HG03354 (cell line): Measurements from ENCODE around the gene ZNF827.

Experiments
- ATAC-seq: cut with Tn5 transposase; IDR thresholded peaks from one replicate; pipeline ENCODE4 v1.9.1; 2021; ENCODE audit warnings: mild to moderate bottlenecking; ENCODE audit not compliant: unreplicated experiment, poor library complexity, severe bottlenecking

Gene ZNF827

DNA sequence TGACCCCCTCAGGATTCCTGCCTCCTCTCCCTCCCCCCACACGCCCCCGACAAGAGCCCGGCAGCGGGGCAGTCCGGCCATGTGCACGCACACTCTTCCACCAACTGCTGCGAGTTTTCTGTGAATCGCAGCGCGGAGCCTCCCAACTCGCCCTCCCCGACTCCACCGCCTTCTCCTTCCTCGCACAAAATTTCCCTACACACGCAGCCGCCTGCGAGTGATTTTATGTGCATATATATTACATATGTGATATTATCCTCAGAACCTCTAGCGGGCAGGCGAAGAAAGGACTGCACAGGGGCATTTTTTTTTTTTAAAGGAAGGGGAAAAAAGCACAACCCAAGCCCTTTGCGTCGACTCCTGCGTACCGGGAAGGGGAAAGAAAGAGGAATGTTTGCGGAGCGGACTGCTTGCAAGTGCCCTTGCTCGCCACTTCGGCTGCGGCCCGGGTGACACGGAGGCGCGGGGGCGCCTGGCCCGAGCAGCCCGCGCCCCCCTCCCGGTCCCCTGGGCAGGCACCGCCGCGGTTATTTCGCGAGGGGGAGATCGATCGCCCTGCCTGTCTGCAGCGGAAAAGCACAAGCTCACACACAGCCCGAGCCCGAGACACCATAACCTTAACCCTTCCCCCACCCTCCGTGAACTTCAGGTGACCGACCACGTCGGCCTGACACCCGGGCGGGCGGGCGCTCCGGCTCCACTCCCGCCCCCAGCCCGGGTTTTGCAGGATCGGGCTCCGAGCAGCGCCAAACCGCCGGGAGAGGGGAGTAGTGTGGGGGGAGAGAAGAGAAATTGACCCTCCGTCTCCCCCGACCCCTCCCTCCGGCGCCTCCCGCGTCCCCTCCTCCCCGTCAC, 2.3 kb downstream of the ZNF827 start:
- peak; percentile 62 for ATAC-seq

DNA sequence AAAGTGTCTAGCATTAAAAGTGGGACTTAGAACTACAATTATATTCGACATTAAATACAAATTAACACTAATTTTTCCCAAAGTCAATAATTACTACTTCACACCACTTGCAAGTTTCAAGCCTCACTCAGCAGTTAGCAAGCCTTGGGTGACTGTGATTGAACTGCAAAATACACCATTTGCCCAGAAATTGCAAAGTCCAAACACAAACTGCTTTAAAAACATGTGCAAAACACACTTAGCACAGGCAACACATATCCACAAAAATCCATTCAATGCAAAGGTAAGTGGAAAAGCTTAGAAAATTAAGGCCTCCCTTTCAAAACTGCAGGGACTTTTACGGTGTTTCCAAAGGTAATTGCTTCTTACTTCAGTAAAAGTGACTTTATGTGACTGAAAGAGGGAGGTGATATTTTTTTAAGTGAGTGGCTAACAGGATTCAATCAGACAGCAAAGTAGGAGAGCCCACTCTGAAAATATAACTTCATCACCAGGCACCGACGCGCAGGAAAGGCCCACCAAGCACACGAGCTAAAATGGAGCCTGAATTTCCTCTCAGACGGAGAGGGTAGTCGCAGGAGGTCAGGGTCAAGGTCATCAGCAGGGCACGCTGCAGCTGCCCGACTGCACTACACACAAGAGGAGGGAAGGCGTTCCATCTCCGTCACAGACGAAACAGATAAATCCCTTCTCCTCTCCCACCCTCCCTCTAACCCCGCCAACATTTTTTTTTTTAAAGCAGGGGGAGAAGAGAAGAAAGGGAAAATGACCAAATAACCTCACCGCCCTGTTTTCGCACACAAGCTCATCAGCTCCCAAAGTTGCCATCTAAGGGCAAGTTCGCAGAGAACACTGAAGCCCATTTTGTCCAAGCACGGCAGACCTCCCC, 3.1 kb downstream of the ZNF827 start:
- peak; percentile 23 for ATAC-seq

DNA sequence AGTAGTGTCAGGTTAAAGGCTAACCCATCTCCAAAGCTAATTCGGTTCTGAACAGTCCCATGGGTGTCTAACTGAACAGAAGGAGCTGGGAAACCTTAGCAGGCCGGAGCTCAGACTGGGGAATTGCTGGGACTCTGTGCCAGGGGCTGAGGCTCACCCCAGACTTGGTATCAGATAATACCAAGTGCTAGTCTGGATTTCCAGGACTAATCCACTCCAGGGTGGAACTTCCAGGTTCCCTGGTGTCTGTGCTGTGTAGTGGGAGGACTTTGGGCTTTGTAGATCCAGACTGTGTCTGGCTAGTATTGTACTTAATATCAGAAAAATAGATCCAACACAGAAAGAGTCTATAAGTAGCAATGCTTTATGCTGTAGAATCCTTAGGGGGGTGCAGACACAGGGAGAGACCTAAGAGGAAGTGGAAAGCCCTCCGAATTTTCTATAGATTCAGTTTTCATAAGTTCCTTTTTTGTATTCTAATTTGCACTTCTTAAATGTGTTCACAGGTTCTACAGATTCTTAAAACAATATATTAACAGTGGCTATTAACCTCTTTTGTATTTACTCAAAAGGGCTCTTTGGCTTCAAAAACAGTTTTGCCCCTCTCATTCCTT, 4.1 kb downstream of the ZNF827 start:
- ATAC-seq: no peak

DNA sequence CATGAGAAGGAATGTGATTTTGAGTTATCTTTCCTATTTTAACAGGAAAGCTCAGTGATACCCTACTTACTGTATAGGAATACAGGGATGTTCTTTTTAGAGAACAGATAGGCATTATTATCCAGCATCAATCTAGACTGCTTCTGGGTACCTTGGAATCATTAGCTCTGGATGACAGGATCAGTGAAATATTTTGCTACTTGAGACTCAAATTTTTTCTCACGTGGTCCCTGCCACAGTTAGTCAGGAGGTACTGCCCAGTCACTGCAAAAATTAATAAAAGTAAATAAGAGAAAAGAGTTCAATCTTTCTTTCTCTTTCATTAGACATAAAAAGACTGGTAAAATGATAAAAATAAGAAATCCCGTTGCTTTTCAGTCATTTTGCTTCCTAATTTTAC, 5.5 kb downstream of the ZNF827 start:
- no peak for ATAC-seq

DNA sequence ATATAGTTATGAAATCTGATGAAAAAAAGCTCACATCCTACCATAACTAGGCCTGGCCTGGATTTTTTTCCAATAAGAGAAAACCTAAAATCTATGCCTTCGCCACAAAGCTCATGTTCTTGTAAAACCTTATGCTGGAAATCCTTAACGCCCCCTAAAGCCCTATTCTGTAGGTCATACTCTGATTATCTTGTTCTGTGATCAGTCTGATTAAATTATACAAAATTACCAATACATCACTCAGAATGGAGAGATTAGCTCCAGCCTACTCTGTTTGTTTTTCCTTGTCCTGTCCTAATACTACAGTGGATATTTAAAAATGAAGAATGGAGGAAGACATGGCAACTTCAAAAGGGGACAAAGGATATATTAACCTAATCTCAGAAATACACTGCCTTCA, 7.2 kb downstream of the ZNF827 start:
- ATAC-seq: no peak

DNA sequence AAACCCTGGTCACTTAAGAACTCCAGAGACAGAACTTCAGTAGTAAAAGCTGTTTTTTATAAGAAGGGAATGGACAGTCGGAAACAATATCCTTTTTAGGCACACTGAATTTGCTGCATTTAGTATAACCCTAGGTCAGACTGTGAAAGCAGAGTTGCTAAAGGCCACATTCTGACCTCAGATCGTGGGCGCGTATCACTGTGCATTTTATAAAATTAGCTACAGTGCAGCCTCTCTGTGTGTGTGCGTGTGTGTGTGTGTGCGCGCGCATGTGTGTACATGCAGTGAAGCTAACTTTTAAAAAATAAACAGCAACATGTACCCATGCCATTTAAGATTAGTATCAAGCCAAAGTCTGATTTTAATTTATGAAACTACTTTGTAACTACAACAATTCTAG, 8.0 kb downstream of the ZNF827 start:
- peak; percentile 24 for ATAC-seq

DNA sequence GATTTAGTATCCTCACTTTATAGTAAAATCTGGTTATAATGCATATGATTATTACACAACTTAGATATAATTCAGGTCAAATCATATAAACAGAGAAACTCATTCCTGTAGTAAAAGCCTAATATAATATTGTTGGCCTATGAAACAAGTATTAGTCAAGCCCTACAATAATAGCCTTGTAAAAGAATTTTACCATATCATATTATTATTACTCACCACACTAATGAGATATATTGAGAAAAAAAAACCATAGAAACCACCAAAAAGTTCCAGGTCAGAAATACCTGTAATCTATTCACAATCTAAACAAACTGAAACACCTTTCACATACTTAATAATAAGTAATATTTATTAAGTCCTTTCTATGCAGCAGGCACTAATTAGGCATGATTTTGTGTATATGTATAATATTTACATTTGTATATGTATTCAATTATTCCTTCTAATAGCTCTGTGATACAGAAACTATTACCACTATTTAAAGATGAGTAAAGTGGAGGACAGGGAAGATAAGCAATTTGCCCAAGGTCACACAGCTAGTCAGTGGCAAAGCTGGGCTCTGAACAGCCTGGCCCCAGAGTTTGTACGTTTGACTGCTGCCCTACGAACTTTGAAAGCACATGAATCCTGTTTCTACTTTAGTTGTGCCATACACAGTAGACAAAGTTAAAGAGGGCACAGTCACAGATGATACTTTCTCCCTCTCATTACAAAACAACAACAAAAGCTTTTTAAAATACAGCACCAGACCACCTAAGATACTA, 9.0 kb downstream of the ZNF827 start:
- ATAC-seq: no peak

DNA sequence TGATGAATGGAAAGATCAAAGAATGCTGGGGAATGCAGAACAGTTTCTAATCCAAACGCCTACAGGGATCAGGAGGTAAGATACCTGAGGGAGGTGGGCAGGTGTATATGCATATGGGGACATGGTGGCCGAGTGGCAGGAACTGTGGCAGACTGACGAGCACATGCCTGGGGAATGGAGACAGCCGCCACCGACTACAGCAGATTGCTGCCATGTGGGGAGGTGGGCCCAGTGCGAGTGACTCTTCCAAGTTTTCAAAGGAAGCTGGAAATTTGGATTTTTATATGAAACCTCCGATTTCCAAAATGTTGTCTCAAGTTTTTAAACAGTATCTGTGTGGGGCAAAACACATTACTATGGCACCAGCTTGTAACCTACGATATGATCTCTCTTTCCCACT, 9.9 kb downstream of the ZNF827 start:
- no peak for ATAC-seq

DNA sequence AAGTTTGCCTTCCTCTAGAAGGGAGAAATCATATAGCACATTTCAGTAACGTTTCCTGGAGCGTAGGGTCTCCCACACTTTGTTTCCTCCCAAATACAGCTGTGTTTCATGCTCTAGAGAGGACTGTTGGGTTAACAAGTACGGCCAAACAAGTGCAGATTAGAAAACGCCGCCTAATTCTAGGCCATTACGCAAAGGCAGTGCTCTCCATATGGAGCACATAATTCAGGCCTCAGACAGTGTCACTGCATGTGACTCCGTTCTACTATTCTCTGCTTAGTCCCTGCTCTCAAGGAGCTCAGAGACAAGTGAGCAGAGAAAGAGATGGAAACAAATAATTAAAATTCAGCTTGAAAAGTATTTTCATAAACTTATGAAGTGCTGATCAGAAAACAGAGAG, 11.6 kb downstream of the ZNF827 start:
- no peak for ATAC-seq

DNA sequence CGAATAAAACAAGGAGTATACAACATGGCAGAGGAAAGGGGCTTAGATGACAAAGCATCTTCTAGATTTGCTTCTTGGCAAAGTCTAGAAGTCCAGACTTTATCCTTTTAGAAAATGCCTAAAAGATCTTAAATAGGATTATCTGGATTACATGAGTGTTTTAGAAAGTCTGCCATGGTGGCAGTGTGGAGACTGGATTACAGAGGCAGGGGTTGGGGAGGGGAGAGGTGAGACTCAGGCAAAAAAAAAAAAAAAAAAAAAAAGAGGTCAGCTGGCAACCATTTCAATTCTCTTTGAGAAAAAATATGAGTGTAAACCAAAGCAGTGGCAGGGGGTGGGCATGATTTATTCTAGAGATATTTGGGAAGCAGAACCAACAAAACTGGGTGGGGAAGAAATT, 17.4 kb downstream of the ZNF827 start:
- ATAC-seq: no peak

DNA sequence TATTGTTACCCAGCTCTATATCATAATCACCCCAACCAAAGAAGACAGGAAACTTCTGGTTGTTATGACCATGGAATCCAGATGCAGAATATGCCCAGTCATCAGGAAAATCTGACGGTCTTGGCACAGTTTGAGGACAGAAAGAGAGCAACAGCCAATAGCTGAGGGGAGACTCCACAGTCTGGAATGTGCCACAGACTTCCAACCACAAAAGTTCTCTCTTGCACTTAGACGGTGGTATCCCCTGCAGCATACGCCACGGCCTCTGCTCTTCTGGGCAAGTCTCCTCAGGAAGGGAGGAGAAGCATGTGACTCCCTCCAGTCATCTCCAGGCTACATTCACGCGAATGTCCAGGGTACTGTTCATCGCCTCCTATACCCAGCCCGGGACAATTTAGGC, 18.4 kb downstream of the ZNF827 start:
- ATAC-seq: no peak

DNA sequence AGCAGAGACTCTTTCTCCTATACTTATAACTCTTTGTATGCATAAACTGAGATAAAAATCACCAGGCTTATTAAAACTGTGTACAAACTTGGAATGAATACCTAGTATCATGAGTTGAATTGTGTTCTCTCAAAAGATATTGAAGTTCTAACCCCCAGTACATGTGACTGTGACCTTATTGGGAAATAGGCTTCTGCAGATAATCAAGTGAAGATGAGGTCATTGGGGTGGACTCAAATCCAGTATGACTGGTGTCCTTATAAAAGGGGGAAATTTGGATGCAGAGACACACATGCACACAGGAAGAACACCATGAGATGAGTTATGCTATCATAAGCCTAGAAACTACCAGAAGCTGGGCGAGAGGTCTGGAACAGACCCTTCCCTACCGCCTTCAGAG, 26.2 kb downstream of the ZNF827 start:
- ATAC-seq: no peak

DNA sequence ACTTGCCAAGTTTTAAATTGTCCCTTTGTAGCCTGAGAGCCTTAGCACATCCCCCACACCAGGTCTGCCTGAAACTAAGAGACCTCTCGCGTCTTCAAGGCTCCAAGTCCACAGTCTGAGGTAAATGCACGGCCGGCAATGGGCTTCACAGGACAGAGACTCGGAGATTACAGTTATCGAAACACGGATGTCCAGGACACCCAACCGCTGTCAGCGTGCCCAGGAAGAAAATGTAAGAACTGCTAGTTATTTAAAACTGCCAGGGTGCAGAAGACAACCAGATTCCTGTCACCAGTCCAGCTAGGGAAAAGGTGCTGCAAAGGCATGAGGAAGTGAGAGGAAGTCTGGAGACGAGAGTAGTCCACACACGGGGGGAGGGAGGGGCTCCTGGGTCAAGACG, 28.9 kb downstream of the ZNF827 start:
- no peak for ATAC-seq

DNA sequence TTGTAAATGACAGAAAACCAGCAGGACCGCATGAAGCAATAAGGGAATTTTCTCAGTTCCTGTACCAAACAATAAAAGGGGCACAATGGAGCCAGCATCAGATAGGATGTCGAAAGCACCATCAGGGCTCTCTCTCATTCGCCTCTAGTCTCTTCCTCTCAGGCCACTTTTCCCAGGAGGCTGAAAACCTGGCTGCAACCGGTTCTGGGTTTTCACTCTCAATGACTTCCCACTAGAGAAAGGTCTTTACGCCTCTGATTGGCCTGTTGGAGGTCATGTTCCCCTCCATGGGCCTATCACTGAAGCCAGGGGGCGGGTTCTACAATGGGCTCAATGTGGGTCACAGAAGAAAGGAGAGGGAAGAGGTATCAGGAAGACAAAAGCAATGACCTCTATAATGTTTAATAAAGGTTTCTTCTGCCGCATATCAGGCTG, 29.3 kb downstream of the ZNF827 start:
- no peak for ATAC-seq

DNA sequence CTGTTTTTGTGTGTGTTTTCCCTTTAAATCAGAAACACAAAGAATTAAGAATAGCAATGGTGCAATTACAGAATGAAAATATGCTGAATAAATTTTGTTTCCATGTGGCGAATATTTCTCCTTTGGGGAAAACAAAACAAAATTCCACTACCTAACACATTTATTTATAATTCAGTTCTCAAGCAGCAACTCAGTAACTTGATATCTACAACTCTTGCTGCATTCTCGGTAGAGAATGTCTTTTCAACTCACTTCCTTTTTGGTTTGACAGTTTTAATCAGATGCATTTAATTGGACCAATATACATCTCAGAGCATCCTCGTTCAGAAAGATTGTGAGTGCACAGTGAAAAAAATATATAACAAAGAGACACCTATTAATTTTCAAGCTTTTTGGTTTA, 30.8 kb downstream of the ZNF827 start:
- ATAC-seq: no peak

DNA sequence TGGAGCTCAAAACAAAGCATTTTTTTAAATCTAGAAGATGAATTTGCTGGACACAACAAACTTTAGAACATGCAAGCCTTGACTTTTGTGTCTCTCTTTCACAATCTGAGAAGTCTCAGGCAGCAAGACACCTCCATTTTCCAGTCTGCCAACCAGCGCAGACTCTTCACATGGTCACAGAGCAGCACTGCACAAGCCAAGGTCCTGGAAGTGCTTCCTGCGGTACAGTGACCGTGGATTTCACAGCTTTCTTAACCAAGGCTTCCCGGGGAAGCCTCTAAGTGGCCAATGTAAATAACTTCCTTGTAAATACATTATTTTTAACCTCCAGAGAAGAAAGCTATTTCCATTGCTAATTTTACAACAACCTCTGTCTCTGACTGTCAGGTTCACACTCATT, 31.2 kb downstream of the ZNF827 start:
- ATAC-seq: no peak

DNA sequence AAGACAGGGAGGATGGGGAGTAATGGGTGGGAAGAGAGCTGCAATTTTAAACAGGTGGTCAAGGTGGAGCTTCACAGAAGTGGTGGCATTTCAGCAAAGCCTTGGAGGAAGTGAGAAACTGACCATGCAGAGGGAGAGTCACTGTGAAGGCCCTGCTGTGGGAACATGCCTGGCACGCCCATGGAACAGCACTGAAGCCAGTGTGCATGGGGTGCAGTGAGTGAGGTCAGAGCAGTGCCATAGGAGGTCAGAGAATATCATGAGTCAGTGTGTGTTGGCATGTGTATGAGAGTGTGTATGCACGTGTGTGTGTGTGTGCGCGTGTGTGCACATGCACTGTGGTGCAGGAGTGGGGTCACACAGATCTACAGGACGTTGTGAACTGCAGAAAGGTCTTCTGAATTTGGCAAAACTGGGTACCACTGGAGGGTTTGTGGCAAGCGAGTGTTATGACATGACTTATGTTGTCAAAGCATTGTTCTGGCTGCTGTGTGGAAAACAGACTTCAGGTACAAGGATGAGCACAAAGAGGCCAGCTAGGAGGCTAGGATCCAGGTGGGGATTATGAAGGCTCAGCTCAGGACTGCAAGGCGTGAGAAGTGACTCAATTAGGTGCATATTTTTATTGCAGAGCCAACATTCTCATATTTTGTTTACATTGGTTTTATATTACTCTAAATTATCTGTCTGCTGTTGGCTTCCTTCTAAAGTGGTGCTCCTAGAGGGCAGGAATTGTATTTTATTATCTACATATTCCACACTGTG, 34.0 kb downstream of the ZNF827 start:
- ATAC-seq: no peak

DNA sequence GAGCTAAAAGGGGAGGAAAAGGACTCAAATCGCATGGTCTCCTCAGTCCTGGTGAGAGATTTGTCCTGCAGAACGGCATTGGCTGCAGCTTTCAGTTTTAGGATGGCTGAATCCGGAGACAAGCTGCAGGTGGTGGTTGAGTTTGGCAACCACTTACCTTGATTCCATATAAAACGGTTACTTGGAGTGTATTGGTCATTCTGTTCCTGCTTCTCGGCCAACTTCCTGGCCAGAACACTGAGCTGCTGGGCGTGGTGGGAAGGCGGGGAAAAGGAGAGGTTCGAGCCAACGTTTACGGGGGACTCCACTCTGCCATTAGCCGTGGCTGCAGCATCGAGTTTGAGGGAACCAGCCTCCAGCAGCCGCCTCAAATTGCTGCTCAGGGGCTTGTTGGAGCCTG, 36.1 kb downstream of the ZNF827 start:
- no peak for ATAC-seq

DNA sequence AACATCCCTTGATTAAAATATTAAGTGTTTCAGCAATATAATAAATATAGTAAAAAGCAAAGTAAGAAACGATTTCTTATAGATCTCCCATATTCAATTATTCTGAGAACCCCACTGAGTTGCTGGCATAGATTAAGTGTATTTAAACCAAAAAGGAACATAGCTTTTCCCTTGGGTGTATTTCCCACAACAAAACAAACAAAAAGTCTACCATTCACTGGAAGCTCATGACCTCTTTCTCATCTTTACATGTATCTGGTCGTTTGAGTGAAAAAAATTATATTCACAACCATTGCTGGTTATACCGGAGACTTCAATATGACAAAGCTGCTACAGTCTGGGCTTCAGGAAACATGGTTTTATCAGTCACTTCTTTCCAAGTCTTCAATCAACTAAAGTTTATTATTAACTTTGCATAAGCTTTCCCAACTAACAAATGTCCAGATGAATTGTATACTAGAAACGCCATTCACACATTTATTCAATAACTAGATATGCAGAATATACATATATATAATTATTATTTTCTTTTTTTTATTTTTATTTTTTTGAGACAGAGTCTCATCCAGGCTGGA, 38.6 kb downstream of the ZNF827 start:
- ATAC-seq: no peak
